SK-N-SH (cell line): ENCODE data around the gene ATG2A. TPM values are rescaled to one million over a fixed set of nuclear protein-coding genes. Genes with fewer than 3 reads are reported as not detected.

Experiments
- CTCF ChIA-PET: fragments of 300-600, 350-600 bp; formaldehyde crosslinking; extraction: SDS; loops from one replicate; lab custom pipeline; 2021; lab: Yijun Ruan, JAX
- POLR2A ChIA-PET: fragments of 350-600 bp; sonication (Branson Sonifier 250); formaldehyde crosslinking; extraction: SDS; loops from one replicate; lab custom pipeline; 2020; ENCODE audit warnings: antibody characterized with exemption, inconsistent platforms; lab: Yijun Ruan, JAX
- DNase-seq: peaks from one replicate; pipeline ENCODE4 v3.0.0; 2012
- H2AFZ ChIP-seq: fragments of 200-600 bp; sonication (generic); 2 replicates; pipeline ENCODE4 v1.8.1; 2016; ENCODE audit warnings: antibody characterized with exemption, mild to moderate bottlenecking, low read depth
- H3F3A ChIP-seq: fragments of 200-600 bp; sonication (generic); replicated peaks from 2 replicates; pipeline ENCODE3; 2016; ENCODE audit warnings: antibody characterized with exemption, mild to moderate bottlenecking; ENCODE audit not compliant: insufficient read depth
- H3K27ac ChIP-seq, 2 experiments: fragments of 200-500 bp in 1 of 2; fragments of 200-600 bp in 1 of 2; sonication (Bioruptor generic) in 1 of 2; sonication (generic), shearing (Covaris generic) in 1 of 2; 2 replicates each; pipeline versions ENCODE4 v1.5.1 to v1.6.1; 2014 to 2016; ENCODE audit warnings: low read depth in 2 of 2, inconsistent platforms in 1 of 2, low read length in 1 of 2, mild to moderate bottlenecking in 1 of 2, mixed read lengths in 1 of 2
- H3K27me3 ChIP-seq: fragments of 200-600 bp; sonication (generic), shearing (Covaris generic); 2 replicates; pipeline ENCODE4 v1.6.1; 2016; ENCODE audit warnings: mixed run types; ENCODE audit not compliant: insufficient read depth
- H3K36me3 ChIP-seq, 2 experiments: fragments of 200-500 bp in 1 of 2; fragments of 200-600 bp in 1 of 2; sonication (Bioruptor generic) in 1 of 2; sonication (generic) in 1 of 2; replicated peaks in 1 of 2; 2 replicates each; pipeline versions ENCODE3 to v1.5.1; 2014 to 2016; ENCODE audit warnings: low read length in 1 of 2, mild to moderate bottlenecking in 1 of 2; ENCODE audit not compliant: insufficient read depth in 2 of 2, control insufficient read depth in 1 of 2
- H3K4me1 ChIP-seq, 2 experiments: fragments of 200-500 bp in 1 of 2; fragments of 200-600 bp in 1 of 2; sonication (Bioruptor generic) in 1 of 2; sonication (generic), shearing (Covaris generic) in 1 of 2; 2 replicates each; pipeline versions ENCODE4 v1.5.1 to v1.6.1; 2014 to 2016; ENCODE audit warnings: low read depth in 1 of 2, low read length in 1 of 2, mixed run types in 1 of 2; ENCODE audit not compliant: insufficient read depth in 2 of 2, control insufficient read depth in 1 of 2
- H3K4me2 ChIP-seq: fragments of 200-600 bp; sonication (generic), shearing (Covaris generic); 2 replicates; pipeline ENCODE4 v1.6.1; 2017; ENCODE audit warnings: mixed run types
- H3K4me3 ChIP-seq, 2 experiments: fragments of 200-500 bp in 1 of 2; fragments of 200-600 bp in 1 of 2; sonication (Bioruptor generic) in 1 of 2; sonication (generic), shearing (Covaris generic) in 1 of 2; 2 replicates each; pipeline versions ENCODE4 v1.5.1 to v1.8.1; 2014 to 2016; ENCODE audit warnings: low read depth in 2 of 2, inconsistent platforms in 1 of 2, low read length in 1 of 2, mild to moderate bottlenecking in 1 of 2, mixed read lengths in 1 of 2, moderate library complexity in 1 of 2
- H3K79me2 ChIP-seq: fragments of 200-600 bp; sonication (generic); 2 replicates; pipeline ENCODE4 v1.8.1; 2017; ENCODE audit warnings: mild to moderate bottlenecking; ENCODE audit not compliant: insufficient read depth
- H3K9ac ChIP-seq: fragments of 200-600 bp; sonication (generic); 2 replicates; pipeline ENCODE4 v1.6.1; 2017; ENCODE audit warnings: mixed run types
- H3K9me2 ChIP-seq: fragments of 200-600 bp; sonication (generic); 2 replicates; pipeline ENCODE4 v1.6.1; 2017; ENCODE audit warnings: mixed run types
- H3K9me3 ChIP-seq: fragments of 200-600 bp; sonication (generic); 2 replicates; pipeline ENCODE4 v1.6.1; 2017; ENCODE audit warnings: mixed run types, mild to moderate bottlenecking, moderate library complexity
- H4K20me1 ChIP-seq: fragments of 200-600 bp; sonication (generic); 2 replicates; pipeline ENCODE4 v1.6.1; 2017; ENCODE audit warnings: mild to moderate bottlenecking, mixed run types; ENCODE audit not compliant: insufficient read depth
- FOXJ3 ChIP-seq: sonication (generic); formaldehyde crosslinking; IDR thresholded peaks from 2 replicates; pipeline ENCODE4 v1.5.1; 2020; ENCODE audit warnings: mild to moderate bottlenecking, missing genetic modification reagents
- FOXM1 ChIP-seq: IDR thresholded peaks from 2 replicates; pipeline ENCODE4 v1.4.0; 2012; ENCODE audit warnings: low read depth, mild to moderate bottlenecking
- NRF1 ChIP-seq: IDR thresholded peaks from 2 replicates; pipeline ENCODE4 v1.6.1; 2012; ENCODE audit warnings: low read depth, mild to moderate bottlenecking, low read length
- PBX3 ChIP-seq: IDR thresholded peaks from 2 replicates; pipeline ENCODE4; 2012
- REST ChIP-seq: IDR thresholded peaks from 2 replicates; pipeline ENCODE4 v1.6.1; 2012; ENCODE audit warnings: mild to moderate bottlenecking, low read depth, low read length, moderate library complexity
- TCF12 ChIP-seq: IDR thresholded peaks from 2 replicates; pipeline ENCODE4 v1.4.0; 2012
- ZBTB33 ChIP-seq: IDR thresholded peaks from 2 replicates; pipeline ENCODE4 v1.4.0; 2012; ENCODE audit warnings: low read depth, borderline replicate concordance
- WGBS: methylation state at CpG from one replicate; pipeline ENCODE4 v1.1.6; 2017; ENCODE audit warnings: low lambda C conversion rate; 5-methylcytosine and 5-hydroxymethylcytosine counted together
- polyA plus RNA-seq, 3 experiments: library from polyadenylated mRNA; depleted of rRNA; stranded (reverse); fragments of >200 nt; gene quantifications; 2 replicates each; pipeline ENCODE4 v1.2.3, GENCODE V29; 2012

ATG2A gene
- polyA plus RNA-seq, 1 of the 3 experiments (the other 2 are of a cell fraction), result 7.1 TPM

GRCh38 chr11:64923944-64924909, 7.2 kb upstream of the ATG2A start, which contains the start of gene PPP2R5B (continued):
- 0 out of 2 replicates have a peak, but pooled peaks have one; percentile 4 for TF ChIP-seq ZBTB33
- TF ChIP-seq, all 33 proteins: peak for 16

GRCh38 chr11:64923151-64923661, 6.2 kb upstream of the ATG2A start:
- TF ChIP-seq NRF1, result no peak
- ChIA-PET CTCF (interaction anchor here (1.2 to 2.0 kb wide), 4 partner anchors 30 to 187 kb away, joined by 4 to 14 read pairs (median 6); partner anchors contain the start of gene ARL2), POLR2A (interaction anchor here (1.7 kb wide), 1 partner anchor 189 kb away, joined by 3 read pairs; the partner anchor contains the start of gene TM7SF2)
- Histone ChIP-seq H3K9me2 (no peaks in the 10 kb centered on the region), H3K27ac (peak overlapping the region in 1 of 2 experiments; percentile 95; a peak in 1 of 4 replicates), H3K79me2 (peaks cover 13% of the 10 kb centered on the region; the same call in 1 of the 2 replicates), H3K4me2 (no peak overlapping the region), H3K36me3 (peaks cover 0 to 10% of the 10 kb centered on the region in 2 experiments), H3K27me3 (no peaks in the 10 kb centered on the region), H3K9ac (no peak overlapping the region), H2AFZ (no peak overlapping the region; the same call in 1 of the 2 replicates), H3F3A (no peaks in the 10 kb centered on the region), H3K4me3 (peak overlapping the region; percentile 29 to 67; a peak in 1 of 4 replicates), H3K4me1 (peaks cover 1 to 22% of the 10 kb centered on the region in 2 experiments; a peak in 2 of 4 replicates), H3K9me3 (no peaks in the 10 kb centered on the region), H4K20me1 (no peaks in the 10 kb centered on the region)
- no peak for DNase-seq
- 93% methylated on average over 6 of the region's 11 CpGs for WGBS

- CTCF ChIA-PET, result interaction anchor here (0.6 to 2.2 kb wide), 2 partner anchors 28 to 29 kb away, joined by 5 read pairs; no protein-coding TSS in a partner anchor
- Histone ChIP-seq H3K4me1 (peaks cover 6 to 22% of the 10 kb centered on the region in 2 experiments; a peak in 3 of 4 replicates), H3K36me3 (no peaks in the 10 kb centered on the region), H3F3A (no peaks in the 10 kb centered on the region), H3K9me2 (no peaks in the 10 kb centered on the region), H3K27ac (no peak overlapping the region)
- 53% methylated on average over 3 of the region's 3 CpGs for WGBS
- no peak for TF ChIP-seq FOXM1
- no peak for TF ChIP-seq REST
- no peak for TF ChIP-seq FOXJ3 (CRISPR knock-in tag)
- TF ChIP-seq PBX3, result no peak
- no peak for TF ChIP-seq TCF12
- TF ChIP-seq, all 33 proteins: peak for 0
- Histone ChIP-seq H2AFZ (no peak overlapping the region), H3K9ac (no peak overlapping the region), H3K79me2 (peaks cover 18% of the 10 kb centered on the region; the same call in 1 of the 2 replicates), H4K20me1 (no peaks in the 10 kb centered on the region), H3K9me3 (no peaks in the 10 kb centered on the region), H3K4me3 (no peak overlapping the region), H3K27me3 (no peaks in the 10 kb centered on the region), H3K4me2 (no peak overlapping the region)
- DNase-seq, result no peak
- POLR2A ChIA-PET, result no interaction called here
These were observed 4.4 kb upstream of the ATG2A start for GRCh38 chr11:64921384-64921783.
